Measurements from ENCODE around the gene ACBD4. TPM values are rescaled to one million over a fixed set of nuclear protein-coding genes. Genes with fewer than 3 reads are reported as not detected.
A peak's percentile ranks its signal among the peaks of the same experiment; 100 is the strongest.

The ACBD4 gene
- total and polyA plus RNA-seq, 4 donors = 4.4 to 51.4 (median 44.9) TPM

DNA sequence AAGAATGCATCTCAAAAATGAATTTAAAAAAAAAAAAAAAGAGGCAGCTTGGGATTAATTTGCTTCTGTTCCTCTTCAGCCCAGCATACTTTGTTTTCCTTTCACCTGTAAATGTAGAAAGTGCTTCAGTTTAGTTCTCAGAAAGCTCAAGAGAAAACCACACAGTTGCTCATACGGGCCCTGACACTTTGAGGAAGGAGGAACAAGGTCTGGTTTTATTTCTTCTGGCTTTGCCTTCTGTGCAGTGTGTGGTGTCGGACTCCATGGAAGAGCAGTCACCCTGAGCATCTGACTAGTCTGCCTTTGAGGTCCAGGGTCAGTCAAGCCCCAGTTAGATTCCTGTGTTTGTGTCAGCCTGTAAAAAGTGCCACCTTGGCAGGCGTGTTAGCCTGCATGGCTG, 46.7 kb upstream of the ACBD4 start:
- DNase-seq (ENCODE audit: low spot score) = no peak
- H3K4me3 ChIP-seq (ENCODE audit: low read depth in 1 of 3, low read length in 3 of 3) = no peak overlapping the region
- peaks cover 3 to 37% (median 12%) of the 10 kb centered on the region in 4 donors for H3K36me3 ChIP-seq (ENCODE audit: control insufficient read depth in 4 of 4, insufficient read depth in 3 of 4, low read depth in 1 of 4, low read length in 3 of 4)
- no peaks in the 10 kb centered on the region for H3K9me3 ChIP-seq (ENCODE audit: control insufficient read depth in 4 of 4, low read length in 3 of 4)
- peaks cover 20 to 57% (median 35%) of the 10 kb centered on the region in 4 donors for H3K4me1 ChIP-seq (ENCODE audit: control insufficient read depth in 4 of 4, insufficient read depth in 4 of 4, low read length in 3 of 4)
- WGBS = 91% methylated on average over 3 of the region's 3 CpGs
- H3K27me3 ChIP-seq (ENCODE audit: control insufficient read depth in 4 of 4, insufficient read depth in 4 of 4, low read length in 3 of 4) = no peaks in the 10 kb centered on the region
- H3K27ac ChIP-seq (ENCODE audit: low read depth in 1 of 2, low read length in 2 of 2) = peak overlapping the region; percentile 87 to 96
- H3K9ac ChIP-seq (ENCODE audit: low read depth in 1 of 2, low read length in 2 of 2) = no peak overlapping the region
- TF ChIP-seq RXRA (IDR thresholded peaks at IDR 0.05) = no peak
- TF ChIP-seq JUND (IDR thresholded peaks at IDR 0.05) = no peak
- TF ChIP-seq EGR1 (IDR thresholded peaks at IDR 0.05; ENCODE audit: low read depth in 2 of 2) = no peak
- no peak for TF ChIP-seq NR2F2 (IDR thresholded peaks at IDR 0.05)
- TF ChIP-seq HNF4A (conservative IDR thresholded peaks at IDR 0.05) = no peak
- TF ChIP-seq YY1 (IDR thresholded peaks at IDR 0.05) = no peak
- TF ChIP-seq TAF1 (conservative IDR thresholded peaks at IDR 0.05) = no peak
- TF ChIP-seq, protein P1, sequence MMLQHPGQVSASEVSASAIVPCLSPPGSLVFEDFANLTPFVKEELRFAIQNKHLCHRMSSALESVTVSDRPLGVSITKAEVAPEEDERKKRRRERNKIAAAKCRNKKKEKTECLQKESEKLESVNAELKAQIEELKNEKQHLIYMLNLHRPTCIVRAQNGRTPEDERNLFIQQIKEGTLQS (IDR thresholded peaks at IDR 0.05) = no peak
- no peak for TF ChIP-seq HNF4G (IDR thresholded peaks at IDR 0.05)
- TF ChIP-seq, protein P2, sequence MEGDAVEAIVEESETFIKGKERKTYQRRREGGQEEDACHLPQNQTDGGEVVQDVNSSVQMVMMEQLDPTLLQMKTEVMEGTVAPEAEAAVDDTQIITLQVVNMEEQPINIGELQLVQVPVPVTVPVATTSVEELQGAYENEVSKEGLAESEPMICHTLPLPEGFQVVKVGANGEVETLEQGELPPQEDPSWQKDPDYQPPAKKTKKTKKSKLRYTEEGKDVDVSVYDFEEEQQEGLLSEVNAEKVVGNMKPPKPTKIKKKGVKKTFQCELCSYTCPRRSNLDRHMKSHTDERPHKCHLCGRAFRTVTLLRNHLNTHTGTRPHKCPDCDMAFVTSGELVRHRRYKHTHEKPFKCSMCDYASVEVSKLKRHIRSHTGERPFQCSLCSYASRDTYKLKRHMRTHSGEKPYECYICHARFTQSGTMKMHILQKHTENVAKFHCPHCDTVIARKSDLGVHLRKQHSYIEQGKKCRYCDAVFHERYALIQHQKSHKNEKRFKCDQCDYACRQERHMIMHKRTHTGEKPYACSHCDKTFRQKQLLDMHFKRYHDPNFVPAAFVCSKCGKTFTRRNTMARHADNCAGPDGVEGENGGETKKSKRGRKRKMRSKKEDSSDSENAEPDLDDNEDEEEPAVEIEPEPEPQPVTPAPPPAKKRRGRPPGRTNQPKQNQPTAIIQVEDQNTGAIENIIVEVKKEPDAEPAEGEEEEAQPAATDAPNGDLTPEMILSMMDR (IDR thresholded peaks at IDR 0.05; ENCODE audit: low read depth, low read length, missing input control) = no peak
- TF ChIP-seq, protein P3, sequence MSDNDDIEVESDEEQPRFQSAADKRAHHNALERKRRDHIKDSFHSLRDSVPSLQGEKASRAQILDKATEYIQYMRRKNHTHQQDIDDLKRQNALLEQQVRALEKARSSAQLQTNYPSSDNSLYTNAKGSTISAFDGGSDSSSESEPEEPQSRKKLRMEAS (IDR thresholded peaks at IDR 0.05) = no peak
- no peak for TF ChIP-seq FOXA2 (IDR thresholded peaks at IDR 0.05)
- TF ChIP-seq, protein P4, sequence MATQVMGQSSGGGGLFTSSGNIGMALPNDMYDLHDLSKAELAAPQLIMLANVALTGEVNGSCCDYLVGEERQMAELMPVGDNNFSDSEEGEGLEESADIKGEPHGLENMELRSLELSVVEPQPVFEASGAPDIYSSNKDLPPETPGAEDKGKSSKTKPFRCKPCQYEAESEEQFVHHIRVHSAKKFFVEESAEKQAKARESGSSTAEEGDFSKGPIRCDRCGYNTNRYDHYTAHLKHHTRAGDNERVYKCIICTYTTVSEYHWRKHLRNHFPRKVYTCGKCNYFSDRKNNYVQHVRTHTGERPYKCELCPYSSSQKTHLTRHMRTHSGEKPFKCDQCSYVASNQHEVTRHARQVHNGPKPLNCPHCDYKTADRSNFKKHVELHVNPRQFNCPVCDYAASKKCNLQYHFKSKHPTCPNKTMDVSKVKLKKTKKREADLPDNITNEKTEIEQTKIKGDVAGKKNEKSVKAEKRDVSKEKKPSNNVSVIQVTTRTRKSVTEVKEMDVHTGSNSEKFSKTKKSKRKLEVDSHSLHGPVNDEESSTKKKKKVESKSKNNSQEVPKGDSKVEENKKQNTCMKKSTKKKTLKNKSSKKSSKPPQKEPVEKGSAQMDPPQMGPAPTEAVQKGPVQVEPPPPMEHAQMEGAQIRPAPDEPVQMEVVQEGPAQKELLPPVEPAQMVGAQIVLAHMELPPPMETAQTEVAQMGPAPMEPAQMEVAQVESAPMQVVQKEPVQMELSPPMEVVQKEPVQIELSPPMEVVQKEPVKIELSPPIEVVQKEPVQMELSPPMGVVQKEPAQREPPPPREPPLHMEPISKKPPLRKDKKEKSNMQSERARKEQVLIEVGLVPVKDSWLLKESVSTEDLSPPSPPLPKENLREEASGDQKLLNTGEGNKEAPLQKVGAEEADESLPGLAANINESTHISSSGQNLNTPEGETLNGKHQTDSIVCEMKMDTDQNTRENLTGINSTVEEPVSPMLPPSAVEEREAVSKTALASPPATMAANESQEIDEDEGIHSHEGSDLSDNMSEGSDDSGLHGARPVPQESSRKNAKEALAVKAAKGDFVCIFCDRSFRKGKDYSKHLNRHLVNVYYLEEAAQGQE (IDR thresholded peaks at IDR 0.05) = no peak
- TF ChIP-seq SP1 (IDR thresholded peaks at IDR 0.05) = no peak
- no peak for TF ChIP-seq GABPA (IDR thresholded peaks at IDR 0.05 in 1 of 2, conservative IDR thresholded peaks at IDR 0.05 in 1 of 2)
- TF ChIP-seq, protein P5, sequence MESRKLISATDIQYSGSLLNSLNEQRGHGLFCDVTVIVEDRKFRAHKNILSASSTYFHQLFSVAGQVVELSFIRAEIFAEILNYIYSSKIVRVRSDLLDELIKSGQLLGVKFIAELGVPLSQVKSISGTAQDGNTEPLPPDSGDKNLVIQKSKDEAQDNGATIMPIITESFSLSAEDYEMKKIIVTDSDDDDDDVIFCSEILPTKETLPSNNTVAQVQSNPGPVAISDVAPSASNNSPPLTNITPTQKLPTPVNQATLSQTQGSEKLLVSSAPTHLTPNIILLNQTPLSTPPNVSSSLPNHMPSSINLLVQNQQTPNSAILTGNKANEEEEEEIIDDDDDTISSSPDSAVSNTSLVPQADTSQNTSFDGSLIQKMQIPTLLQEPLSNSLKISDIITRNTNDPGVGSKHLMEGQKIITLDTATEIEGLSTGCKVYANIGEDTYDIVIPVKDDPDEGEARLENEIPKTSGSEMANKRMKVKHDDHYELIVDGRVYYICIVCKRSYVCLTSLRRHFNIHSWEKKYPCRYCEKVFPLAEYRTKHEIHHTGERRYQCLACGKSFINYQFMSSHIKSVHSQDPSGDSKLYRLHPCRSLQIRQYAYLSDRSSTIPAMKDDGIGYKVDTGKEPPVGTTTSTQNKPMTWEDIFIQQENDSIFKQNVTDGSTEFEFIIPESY (IDR thresholded peaks at IDR 0.05) = no peak
- TF ChIP-seq FOXA1 (IDR thresholded peaks at IDR 0.05) = no peak
- no peak for TF ChIP-seq RAD21 (IDR thresholded peaks at IDR 0.05)
